Peyer's patch (tissue), 4 donors: ENCODE data around the gene B3GNT8.
"Not testable (repeated sequence)": the region's sequence is repeated elsewhere in the genome, so short reads cannot be mapped to it uniquely, and the experiment has no call there.

Experiments
- POLR2A ChIP-seq, 2 donors: fragments of 450-650 bp; IDR thresholded peaks; one replicate each; pipeline ENCODE4 v1.5.1; 2017; ENCODE audit warnings: antibody characterized with exemption in 2 of 2, mild to moderate bottlenecking in 2 of 2, moderate library complexity in 2 of 2
- TF ChIP-seq, protein P1 (sequence below), 6 experiments: fragments of 450-650 bp in 4 of 6; fragments of 200-600 bp in 2 of 6; sonication (generic) in 1 of 6; IDR thresholded peaks; one replicate each; pipeline ENCODE4 v1.5.1; 2017 to 2019; ENCODE audit warnings: antibody characterized with exemption in 6 of 6, mild to moderate bottlenecking in 3 of 6, moderate library complexity in 1 of 6

DNA sequence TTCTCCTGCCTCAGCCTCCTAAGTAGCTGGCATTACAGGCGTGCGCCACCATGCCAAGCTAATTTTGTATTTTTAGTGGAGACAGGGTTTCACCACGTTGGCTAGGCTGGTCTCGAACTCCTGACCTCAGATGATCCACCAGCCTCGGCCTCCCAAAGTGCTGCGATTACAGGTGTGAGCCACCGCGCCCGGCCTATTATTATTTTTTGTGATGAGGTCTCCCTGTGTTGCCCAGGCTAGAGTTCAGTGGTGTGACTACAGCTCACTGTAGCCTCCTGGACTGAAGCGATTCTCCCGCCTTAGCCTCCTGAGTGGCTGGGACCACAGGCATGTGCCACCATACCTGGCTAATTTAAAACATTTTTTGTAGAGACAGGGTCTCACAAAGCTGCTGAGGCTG, 8.2 kb upstream of the B3GNT8 start:
- TF ChIP-seq, protein P1, sequence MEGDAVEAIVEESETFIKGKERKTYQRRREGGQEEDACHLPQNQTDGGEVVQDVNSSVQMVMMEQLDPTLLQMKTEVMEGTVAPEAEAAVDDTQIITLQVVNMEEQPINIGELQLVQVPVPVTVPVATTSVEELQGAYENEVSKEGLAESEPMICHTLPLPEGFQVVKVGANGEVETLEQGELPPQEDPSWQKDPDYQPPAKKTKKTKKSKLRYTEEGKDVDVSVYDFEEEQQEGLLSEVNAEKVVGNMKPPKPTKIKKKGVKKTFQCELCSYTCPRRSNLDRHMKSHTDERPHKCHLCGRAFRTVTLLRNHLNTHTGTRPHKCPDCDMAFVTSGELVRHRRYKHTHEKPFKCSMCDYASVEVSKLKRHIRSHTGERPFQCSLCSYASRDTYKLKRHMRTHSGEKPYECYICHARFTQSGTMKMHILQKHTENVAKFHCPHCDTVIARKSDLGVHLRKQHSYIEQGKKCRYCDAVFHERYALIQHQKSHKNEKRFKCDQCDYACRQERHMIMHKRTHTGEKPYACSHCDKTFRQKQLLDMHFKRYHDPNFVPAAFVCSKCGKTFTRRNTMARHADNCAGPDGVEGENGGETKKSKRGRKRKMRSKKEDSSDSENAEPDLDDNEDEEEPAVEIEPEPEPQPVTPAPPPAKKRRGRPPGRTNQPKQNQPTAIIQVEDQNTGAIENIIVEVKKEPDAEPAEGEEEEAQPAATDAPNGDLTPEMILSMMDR (IDR thresholded peaks at IDR 0.05) = not testable (repeated sequence)
- not testable (repeated sequence) for TF ChIP-seq POLR2A (IDR thresholded peaks at IDR 0.05)
